HG03066 (cell line): ENCODE results near the gene PWWP2A.
A peak's percentile ranks its signal among the peaks of the same experiment; 100 is the strongest.

ENCODE experiments used
- ATAC-seq: cut with Tn5 transposase; IDR thresholded peaks from one replicate; pipeline ENCODE4 v1.9.1; 2021; ENCODE audit warnings: low read depth; ENCODE audit not compliant: unreplicated experiment

PWWP2A gene

DNA sequence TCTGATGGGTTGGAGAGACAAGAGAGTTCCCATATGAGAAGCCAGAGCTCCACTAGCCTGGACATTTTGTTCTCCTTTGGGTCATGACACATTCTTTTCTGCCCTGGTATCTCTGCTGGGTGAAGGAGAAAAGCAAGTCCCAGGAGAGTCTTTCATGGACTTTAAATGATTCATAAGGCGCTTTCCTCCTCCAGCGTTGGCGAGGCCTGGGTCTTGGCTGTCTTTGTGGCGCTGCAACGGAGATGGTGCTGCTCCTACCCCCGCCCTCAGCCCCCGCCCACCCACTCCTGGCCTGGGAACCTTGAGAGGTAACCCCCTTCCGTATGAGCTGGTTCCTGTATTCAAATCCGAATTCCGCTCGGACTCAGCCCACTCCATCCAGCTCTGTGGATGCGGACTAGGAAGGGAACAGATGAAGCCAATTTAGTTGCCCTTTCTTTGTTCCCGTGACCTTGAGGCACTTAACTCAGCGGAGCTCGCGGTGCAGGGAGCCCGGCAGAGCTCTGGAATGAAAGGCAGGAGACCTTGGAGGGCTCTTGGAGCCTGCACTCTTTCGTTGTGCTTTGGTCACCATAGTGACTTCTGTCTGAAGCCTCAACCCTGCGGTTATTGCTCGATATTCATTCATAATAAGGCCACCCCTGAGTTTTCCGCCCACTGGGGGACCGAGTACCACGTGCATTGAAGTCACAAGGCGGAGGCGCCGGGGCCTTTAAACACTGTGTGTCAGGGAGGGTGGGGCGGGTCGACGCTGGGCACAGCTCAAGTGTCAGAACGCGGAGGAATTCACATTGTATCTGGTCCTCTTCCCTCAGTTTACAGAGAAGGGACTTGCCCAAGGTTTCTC, 14.0 kb upstream of the PWWP2A start:
- no peak for ATAC-seq

GRCh38 chr5:160129841-160130240, 10.6 kb upstream of the PWWP2A start:
- no peak for ATAC-seq

DNA sequence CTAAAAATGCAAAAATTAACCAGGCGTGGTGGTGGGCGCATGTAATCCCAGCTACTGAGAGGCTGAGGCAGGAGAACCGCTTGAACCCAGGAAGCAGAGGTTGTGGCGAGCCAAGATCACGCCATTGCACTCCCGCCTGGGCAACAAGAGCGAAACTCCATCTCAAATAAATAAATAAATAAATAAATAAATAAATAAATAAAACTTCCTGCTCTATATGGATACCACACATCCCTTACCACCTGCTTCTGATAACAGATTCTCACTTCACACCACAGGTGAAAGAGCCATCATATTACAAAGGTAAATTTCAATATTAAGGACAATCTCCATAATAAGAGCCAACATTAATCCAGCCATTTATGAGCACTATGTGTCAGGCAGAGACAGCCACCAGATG, 9.4 kb upstream of the PWWP2A start:
- ATAC-seq, result no peak

DNA sequence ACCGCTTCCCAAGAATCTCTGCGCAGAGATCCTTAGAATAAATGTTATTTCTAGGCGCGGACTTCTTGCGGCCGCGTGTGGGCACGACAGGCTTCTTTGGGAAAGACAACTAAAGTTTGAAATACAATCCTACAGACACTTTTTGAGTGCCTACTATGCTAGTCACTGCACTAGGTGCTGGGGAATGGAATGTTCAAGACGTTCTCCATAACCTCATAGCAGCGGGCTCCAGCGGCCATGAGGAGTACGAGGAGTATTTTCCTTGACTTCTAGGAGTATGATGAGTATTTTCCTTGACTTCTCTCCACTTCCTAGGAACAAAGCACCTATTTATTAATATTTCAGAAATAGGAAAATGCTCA, 636 bp upstream of the PWWP2A start:
- peak; percentile 8 for ATAC-seq

GRCh38 chr5:160118349-160119141, 705 bp downstream of the PWWP2A start:
- peak; percentile 19 for ATAC-seq

DNA sequence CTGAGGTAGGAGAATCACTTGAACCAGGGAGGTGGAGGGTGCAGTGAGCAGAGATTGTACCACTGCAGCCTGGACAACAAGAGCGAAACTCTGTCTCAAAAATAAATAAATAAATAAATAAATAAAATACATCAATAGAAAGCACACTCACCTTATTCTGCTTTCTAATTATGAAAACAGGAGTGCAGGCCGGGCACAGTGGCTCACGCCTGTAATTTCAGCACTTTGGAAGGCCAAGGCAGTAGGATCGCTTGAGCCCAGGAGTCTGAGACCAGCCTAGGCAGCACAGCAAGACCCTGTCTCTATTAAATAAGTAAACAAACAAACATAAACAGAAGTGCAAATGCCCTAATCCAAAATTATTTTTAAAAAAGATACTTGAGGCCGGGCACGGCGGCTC, 2.3 kb downstream of the PWWP2A start:
- no peak for ATAC-seq

DNA sequence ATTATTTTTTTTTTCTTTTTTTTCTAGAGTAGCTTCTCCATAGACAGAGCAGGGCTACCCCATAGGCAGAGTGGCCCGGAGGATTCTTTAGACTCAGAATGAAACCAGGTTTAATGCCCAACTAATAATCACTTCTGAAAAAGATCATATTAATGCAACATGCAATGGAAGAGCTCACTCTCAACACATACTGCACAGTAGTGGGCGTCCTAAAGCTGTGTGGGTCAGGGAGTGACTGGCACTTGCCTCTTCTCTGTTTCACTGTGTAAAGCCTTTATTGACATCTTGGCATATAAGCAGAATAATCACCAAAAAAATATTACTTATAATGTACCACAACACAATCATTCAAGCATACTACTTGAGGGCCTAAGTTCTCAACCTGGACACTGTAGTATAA, 11.1 kb downstream of the PWWP2A start:
- no peak for ATAC-seq

DNA sequence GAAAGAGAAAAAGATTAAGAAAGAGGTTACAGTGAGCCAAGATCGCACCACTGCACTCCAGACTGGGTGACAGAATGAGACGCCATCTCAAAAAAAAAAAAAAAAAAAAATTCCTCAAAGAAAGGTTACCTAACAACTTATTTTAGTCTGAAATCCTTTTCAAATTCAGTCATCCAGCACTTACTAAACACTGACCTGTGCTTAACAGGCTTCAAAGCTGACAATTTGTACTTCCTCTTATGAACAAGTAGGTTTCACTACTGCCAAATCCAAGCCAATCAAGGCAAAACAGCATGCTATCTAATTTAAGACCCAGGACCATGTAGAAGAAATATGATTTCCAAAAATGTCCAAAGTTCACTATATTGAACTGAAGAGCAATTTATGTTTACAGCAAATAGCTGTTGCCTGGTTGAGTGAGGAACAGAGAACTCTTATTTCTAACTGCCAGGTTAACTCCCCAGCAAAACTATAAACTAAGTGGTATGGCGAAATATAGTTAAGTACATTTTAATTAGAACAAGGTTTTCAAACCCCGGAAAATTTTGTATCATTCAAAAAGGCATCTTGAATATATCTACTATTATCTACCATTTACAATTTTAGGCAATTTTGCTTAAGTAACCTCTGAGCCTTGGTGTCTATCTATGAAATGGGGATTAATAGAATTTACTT, 13.4 kb downstream of the PWWP2A start:
- peak; percentile 90 for ATAC-seq

DNA sequence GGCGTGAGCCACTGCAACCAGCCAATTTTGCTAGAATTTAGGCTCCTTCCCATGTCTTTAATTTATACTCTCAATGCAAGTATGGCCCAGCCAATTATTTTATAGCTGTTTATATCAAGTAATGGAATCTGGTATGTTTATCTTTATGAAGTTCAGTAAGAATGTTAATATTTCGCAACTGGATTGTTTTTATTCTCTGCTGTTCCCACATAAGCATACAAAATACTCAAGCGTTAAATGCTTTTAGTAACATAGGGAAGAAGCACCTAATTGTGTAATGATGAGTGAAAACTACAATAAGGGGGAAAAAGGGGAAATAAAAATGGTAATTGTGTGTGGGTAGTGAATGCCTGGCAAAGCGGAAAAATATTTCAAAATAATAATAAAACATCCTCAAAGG, 21.3 kb downstream of the PWWP2A start:
- no peak for ATAC-seq

DNA sequence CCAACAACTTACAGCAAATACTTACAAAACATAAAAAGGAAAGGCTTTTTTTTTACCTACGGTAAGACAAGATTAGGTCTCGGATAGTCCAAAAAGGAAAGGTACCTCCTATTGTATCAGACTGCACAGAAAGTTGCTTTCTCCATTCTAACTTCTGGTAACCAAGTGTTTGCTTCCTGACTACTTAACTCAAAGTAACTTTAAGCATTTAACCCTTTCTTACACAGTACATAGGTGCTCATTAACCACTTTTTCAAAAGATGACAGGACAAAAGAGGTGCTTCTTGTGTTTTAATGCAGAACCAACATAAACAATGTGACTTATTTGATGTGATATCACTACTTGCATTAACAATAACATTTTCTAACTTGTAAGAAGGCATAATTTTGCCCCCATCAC, 23.1 kb downstream of the PWWP2A start:
- ATAC-seq, result no peak

DNA sequence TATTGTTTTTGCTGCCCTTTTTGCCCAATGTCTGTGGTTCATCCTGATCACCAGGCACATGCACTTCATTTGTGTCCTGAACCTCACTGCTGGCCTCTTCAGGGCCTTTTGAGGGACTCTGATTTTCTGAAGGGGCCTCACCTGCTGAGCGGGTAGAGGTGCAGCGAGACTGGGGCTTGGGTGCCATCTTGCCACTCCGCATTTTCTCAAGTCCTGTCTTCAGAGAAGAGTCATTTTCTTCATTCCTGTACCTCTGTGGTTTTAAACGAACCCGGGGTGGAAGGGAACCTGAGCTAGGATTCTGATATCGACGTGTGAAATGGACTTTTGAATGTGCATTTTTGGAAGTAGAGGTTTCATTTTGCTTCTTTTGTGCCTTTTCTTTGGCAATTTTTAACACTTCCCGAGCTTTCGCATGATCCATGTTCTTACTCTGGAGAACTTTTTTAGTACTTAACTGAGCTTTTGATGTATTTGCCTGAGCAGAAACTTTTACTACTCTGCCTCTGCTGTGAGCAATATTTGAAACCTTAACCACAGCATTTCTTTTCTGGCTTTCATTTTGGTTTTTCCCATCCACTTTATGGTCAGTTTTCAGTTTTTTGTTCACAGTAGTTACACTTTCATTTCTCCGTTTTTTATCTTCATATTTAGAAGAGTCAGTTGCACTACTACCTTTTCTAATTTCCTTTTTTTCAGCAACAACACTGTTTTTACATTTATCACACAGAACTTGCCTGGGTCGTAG, 26.1 kb downstream of the PWWP2A start:
- peak; percentile 85 for ATAC-seq

DNA sequence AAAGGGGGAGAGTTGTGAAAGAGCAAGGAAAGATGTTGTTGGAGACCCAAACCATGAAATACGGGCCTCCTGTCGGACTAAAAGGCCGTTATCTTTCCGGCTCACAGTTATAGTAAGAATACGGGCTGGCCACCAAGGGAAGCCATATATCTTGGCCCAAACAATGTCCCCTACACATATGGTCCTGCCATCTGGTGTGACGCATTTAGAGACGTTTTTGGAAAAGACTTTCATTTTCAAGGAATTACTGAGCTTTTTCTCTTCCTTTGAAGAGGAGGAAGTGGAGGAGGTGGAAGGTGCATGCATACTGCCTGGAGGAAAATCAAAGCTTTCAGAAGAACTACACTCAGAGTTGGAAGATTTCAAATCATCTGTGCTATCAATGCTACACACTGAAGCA, 26.7 kb downstream of the PWWP2A start:
- no peak for ATAC-seq

GRCh38 chr5:160090059-160090458, 29.2 kb downstream of the PWWP2A start:
- ATAC-seq, result no peak

DNA sequence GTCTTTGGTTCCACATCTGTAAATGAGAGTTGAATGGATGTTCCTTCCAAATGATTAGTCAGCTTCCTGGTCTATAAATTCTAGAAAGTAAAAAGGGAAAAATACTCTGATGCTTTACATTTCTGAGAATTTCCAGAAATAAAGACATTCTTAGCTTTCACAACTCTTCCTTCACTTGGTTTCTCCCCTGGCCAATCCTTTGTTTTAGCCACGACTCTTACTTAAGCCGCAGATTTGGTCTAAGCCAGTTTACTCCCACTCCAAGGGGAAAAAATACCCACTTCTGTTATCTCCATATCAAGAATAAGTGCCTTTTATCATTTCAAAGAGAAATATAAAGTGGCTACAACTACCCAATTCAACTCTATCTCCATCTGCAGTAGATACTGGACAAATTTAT, 29.7 kb downstream of the PWWP2A start:
- ATAC-seq, result no peak

DNA sequence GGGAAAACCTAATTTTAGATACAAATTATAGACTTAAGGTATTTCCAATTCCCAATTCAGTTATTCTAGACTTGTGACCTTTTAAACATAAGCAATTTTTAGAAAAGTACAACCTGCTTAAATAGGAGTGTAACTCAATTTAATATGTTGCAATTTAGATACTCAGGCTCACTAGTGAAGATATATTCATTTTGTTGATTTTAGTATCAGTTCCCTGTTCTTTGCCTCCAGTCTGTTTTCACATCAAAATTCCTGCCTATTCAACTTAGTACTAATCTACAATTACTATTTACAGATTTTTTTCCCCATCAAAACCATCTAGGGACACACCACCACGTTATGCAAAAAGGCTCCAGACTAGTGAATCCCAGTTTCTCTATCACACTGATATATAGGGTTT, 30.4 kb downstream of the PWWP2A start:
- ATAC-seq, result no peak

DNA sequence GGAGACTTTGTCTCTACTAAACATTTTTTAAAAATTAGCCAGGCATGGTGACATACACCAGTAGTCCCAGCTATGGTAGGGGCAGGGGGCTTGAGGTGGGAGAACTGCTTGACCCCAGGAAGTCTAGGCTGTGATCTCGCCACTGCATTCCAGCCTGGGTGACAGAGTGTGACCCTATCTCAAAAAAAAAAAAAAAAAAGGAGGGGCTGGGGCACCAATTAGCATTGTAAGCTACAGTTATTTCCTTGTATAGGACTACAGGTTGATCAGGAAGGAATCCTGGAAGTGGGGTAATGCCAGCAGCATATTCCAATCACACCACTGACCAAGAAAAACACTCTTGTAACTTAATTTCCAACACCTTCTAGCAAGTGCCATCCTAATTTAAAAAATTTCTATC, 32.1 kb downstream of the PWWP2A start:
- no peak for ATAC-seq

DNA sequence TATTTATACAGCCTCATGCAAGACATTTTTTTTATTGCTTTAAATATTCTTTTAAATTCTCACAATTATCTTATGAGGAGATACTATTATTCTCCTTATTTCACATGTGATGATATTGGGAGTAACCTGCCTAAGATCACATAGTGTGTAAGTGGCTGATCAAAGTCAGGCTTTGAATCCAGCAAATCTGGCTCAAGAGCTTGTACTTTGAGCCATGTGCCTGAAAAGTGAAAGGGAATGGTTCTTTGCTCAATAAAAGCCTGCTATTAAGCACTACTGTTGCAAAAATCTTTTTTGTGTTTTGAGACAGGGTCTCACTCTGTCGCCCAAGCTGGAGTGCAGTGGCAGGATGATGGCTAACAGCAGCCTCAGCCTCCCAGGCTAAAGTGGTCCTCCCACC, 35.1 kb downstream of the PWWP2A start:
- no peak for ATAC-seq

DNA sequence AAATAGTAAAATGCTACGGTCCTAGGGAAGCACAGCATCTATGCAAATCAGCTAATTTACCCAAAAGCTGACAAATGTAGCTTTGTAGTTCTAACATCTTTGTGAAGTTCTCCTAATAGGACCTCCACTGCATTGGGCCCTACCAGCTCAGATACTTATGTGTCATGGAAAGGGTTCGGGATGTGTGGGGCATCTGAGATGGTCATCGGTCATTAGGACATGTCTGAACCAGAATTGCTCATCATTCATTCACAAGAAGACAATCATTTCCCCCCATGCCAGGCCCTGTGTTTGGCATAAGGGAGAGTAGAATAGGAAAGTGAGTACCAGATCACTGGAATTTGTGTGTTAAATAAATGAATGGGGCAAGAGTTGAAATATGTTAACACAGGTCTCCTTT, 35.7 kb downstream of the PWWP2A start:
- ATAC-seq, result no peak

- no peak for ATAC-seq
Measured at GRCh38 chr5:160082614-160083500, 36.4 kb downstream of the PWWP2A start.

GRCh38 chr5:160081495-160081894, 37.8 kb downstream of the PWWP2A start:
- ATAC-seq, result no peak
